Stomach (tissue), 9 donors: ENCODE data around the gene AMIGO1. TPM values are rescaled to one million over a fixed set of nuclear protein-coding genes. Genes with fewer than 3 reads are reported as not detected.

Experiments used
- DNase-seq, 2 donors: peaks; one replicate each; pipeline versions ENCODE4 v3.0.0 to v3.0.0-alpha.2; 2013 to 2019
- H3K27ac ChIP-seq, 5 donors: fragments of 200-600 bp in 4 of 5; sonication (generic) in 4 of 5; one replicate each; pipeline ENCODE4 v1.5.1; 2013 to 2019; ENCODE audit warnings: mild to moderate bottlenecking in 1 of 5, moderate library complexity in 1 of 5
- H3K27me3 ChIP-seq, 3 donors: fragments of 200-600 bp; sonication (generic); one replicate each; pipeline ENCODE4 v1.5.1; 2017 to 2019; ENCODE audit warnings: mixed run types in 1 of 3
- H3K36me3 ChIP-seq, 4 donors: fragments of 200-600 bp; sonication (generic); 1 replicate in 3 of 4; 2 replicates in 1 of 4; pipeline ENCODE4 v1.5.1; 2016 to 2019
- H3K4me1 ChIP-seq, 4 donors: fragments of 200-600 bp; sonication (generic); one replicate each; pipeline ENCODE4 v1.5.1; 2016 to 2019
- H3K4me3 ChIP-seq, 4 donors: fragments of 200-600 bp; sonication (generic) in 3 of 4; one replicate each; pipeline ENCODE4 v1.5.1; 2016 to 2019; ENCODE audit warnings: mild to moderate bottlenecking in 1 of 4
- H3K9me3 ChIP-seq, 4 donors: fragments of 200-600 bp; sonication (generic); one replicate each; pipeline ENCODE4 v1.5.1; 2016 to 2019
- EP300 ChIP-seq: sonication (generic); formaldehyde crosslinking; IDR thresholded peaks from one replicate; pipeline ENCODE4 v1.6.1; 2017; ENCODE audit warnings: antibody characterized with exemption
- POLR2A ChIP-seq, 4 donors: fragments of 450-650 bp; IDR thresholded peaks; one replicate each; pipeline ENCODE4 v1.6.1; 2016; ENCODE audit warnings: antibody characterized with exemption in 4 of 4, control low read depth in 2 of 4, mild to moderate bottlenecking in 1 of 4, moderate library complexity in 1 of 4
- POLR2AphosphoS5 ChIP-seq, 3 donors: sonication (generic); formaldehyde crosslinking; IDR thresholded peaks; one replicate each; pipeline ENCODE4 v1.6.1; 2016; ENCODE audit warnings: antibody characterized with exemption in 3 of 3
- WGBS, 5 donors: extraction: QIAGEN DNeasy Blood & Tissue Kit in 3 of 5; methylation state at CpG; one replicate each; pipeline versions ENCODE4 v1.1.5 to v1.1.7; 2013 to 2018; 5-methylcytosine and 5-hydroxymethylcytosine counted together
- intact Hi-C: fragments of 100-400 bp; cut with DNase I; formaldehyde crosslinking; loops from one replicate; pipeline ENCODE4 v1.15.1; 2023; ENCODE audit warnings: low total_unique reads
- polyA plus RNA-seq, 3 donors: library from polyadenylated mRNA; stranded (reverse); fragments of 200-250 nt; gene quantifications; one replicate each; pipeline ENCODE4 v1.2.3, GENCODE V29; 2013
- total RNA-seq, 5 donors: library from RNA; depleted of rRNA; stranded (reverse); fragments of >200 nt; gene quantifications; one replicate each; pipeline versions ENCODE4 v1.1.0 to v1.2.3, GENCODE V29; 2014 to 2016
- TF ChIP-seq, protein P1 (sequence below), 7 experiments: fragments of 450-650 bp in 4 of 7; fragments of 200-600 bp in 3 of 7; sonication (generic) in 3 of 7; IDR thresholded peaks; one replicate each; pipeline ENCODE4 v1.5.1; 2016 to 2019; ENCODE audit warnings: antibody characterized with exemption in 7 of 7, control low read depth in 2 of 7, mild to moderate bottlenecking in 1 of 7
- donor health status: healthy with polysubstance abuse.
- donor health status: Bipolar disorder and iron deficiency.
- donor health status: healthy.

AMIGO1 gene
- total and polyA plus RNA-seq, 8 donors, result 1.3 to 25.7 (median 2.2) TPM

DNA sequence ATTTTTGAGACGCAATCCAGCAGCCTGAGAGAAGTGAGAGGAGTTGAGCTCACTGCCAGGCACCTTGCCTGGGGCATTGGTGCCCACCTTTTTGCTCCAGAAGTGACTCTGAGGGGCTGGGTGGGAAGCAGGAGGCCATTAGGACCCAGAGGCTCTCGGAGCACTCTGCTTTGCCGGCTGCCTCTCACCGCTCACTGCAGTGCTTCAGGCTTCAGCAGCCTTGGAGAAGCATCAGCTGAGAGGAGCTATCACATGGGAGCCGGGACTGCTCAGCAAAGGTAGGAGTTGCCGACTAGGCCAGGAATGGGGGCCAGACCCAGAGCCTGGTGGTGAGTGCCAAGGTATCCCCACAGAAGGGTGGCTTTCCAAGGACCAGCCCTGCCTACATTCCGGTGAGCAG is 30.1 kb upstream of the AMIGO1 start, which contains the start of gene GPR61:
Gene GPR61, plus strand, starts transcription at position 197 of the 400 bp plus-strand sequence. CDS start 3,151 bp downstream, outside the sequence.
- whole genome bisulfite sequencing, 5 donors, result 40 to 62% (median 52%) methylated on average over 3 to 7 of the region's 7 CpGs
- DNase-seq, result no peak
- intact Hi-C loops, result loop anchor here (5.0 to 10.0 kb wide), 2 partner anchors 93 to 235 kb away; no protein-coding TSS in a partner anchor
- no peak for TF ChIP-seq EP300
- TF ChIP-seq, protein P1, sequence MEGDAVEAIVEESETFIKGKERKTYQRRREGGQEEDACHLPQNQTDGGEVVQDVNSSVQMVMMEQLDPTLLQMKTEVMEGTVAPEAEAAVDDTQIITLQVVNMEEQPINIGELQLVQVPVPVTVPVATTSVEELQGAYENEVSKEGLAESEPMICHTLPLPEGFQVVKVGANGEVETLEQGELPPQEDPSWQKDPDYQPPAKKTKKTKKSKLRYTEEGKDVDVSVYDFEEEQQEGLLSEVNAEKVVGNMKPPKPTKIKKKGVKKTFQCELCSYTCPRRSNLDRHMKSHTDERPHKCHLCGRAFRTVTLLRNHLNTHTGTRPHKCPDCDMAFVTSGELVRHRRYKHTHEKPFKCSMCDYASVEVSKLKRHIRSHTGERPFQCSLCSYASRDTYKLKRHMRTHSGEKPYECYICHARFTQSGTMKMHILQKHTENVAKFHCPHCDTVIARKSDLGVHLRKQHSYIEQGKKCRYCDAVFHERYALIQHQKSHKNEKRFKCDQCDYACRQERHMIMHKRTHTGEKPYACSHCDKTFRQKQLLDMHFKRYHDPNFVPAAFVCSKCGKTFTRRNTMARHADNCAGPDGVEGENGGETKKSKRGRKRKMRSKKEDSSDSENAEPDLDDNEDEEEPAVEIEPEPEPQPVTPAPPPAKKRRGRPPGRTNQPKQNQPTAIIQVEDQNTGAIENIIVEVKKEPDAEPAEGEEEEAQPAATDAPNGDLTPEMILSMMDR (IDR thresholded peaks at IDR 0.05), result no peak
- TF ChIP-seq POLR2A (IDR thresholded peaks at IDR 0.05), result no peak
- TF ChIP-seq POLR2AphosphoS5 (IDR thresholded peaks at IDR 0.05), result no peak
- H3K4me3 ChIP-seq, result no peak within 1 kb of the TSS
- no peaks in the 10 kb centered on the region for H3K36me3 ChIP-seq
- no peaks in the 10 kb centered on the region for H3K9me3 ChIP-seq
- no peaks in the 10 kb centered on the region for H3K27me3 ChIP-seq
- peaks cover 0 to 13% (median 3%) of the 10 kb centered on the region in 4 donors for H3K4me1 ChIP-seq
- no peak within 1 kb of the TSS for H3K27ac ChIP-seq

DNA sequence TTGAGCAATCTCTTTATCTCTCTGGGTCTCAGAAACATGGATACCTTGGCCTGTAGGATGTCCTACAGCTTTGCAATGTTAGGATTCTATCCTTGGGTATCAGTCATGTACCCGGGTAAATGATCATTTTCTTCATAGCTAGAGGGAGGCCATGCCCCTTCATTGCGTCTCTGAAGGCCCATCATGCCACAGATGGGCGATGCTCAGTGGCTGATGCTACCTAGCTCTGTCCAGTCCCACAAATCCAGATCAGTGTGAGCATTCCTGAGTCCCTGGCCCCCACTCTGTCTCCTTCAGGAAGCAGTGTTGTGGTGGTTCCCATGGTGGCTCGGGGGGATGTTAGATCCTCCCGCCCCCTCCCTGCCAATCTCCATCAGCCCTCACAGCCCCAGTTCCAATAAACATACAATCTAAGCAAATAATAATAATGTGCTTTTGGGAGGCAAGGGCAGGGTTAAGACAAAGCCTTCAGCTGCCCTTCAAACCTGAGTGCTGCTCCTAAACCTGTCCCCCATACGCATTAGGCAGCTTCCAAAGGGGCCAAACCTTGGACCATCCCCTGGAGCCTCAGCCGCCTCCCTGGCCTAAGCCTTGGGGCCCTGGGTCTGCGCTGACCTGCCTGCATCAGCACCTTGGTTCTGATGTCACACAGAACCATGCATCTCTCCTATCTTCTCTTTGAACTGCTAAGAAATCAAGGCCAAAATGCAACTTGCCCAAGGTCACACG is 29.5 kb upstream of the AMIGO1 start:
- intact Hi-C loops, result no loop called here
- WGBS, 5 donors, result 86 to 92% (median 88%) methylated on average over 9 of the region's 9 CpGs
- Histone ChIP-seq H3K27me3 (no peaks in the 10 kb centered on the region), H3K36me3 (no peaks in the 10 kb centered on the region), H3K4me3 (no peak overlapping the region), H3K9me3 (no peaks in the 10 kb centered on the region), H3K4me1 (peaks cover 0 to 13% (median 3%) of the 10 kb centered on the region in 4 donors), H3K27ac (no peak overlapping the region)
- DNase-seq, result no peak
- no peak for TF ChIP-seq POLR2A (IDR thresholded peaks at IDR 0.05)
- no peak for TF ChIP-seq POLR2AphosphoS5 (IDR thresholded peaks at IDR 0.05)
- TF ChIP-seq EP300, result no peak
- TF ChIP-seq, protein P1 (IDR thresholded peaks at IDR 0.05), result no peak

DNA sequence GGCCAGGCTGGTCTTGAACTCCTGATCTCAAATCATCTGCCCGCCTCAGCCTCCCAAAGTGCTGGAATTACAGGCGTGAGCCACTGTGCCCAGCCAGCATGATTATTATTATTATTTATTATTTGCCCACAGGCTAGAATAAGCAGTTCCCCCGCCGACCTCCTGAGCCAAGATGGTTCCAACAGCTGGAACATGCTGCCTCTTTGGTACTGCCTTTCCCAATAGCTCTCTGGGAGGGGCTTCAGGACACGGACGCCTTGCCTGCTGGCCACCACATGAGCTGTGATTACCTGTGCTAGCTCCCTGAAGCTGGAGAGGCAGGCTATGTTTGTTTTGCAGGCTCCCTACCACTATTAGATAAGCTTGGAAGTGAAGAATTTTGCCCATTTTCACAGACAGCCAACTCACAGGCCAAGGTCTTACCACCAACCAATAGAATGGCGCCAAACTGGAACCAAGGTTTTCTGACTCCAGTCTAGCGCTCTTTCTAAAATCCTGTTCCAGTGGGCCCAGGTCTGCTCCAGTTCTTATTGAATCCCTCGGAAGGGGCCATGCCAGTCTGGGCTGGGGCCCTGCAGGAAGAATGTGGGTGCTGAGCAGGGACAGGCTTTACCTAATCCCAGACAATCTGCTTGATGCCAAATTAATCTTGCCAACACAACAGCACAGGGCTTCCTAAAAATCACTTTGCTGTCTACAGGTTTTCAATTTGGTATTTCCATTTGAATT is 28.1 kb upstream of the AMIGO1 start:
- Histone ChIP-seq H3K27ac (no peak overlapping the region), H3K36me3 (no peaks in the 10 kb centered on the region), H3K9me3 (no peaks in the 10 kb centered on the region), H3K4me3 (no peak overlapping the region), H3K27me3 (no peaks in the 10 kb centered on the region), H3K4me1 (peaks cover 0 to 17% (median 7%) of the 10 kb centered on the region in 4 donors)
- DNase-seq, result no peak
- 69 to 80% (median 78%) methylated on average over 9 of the region's 9 CpGs for WGBS, 5 donors
- intact Hi-C loops, result no loop called here
- TF ChIP-seq, protein P1 (IDR thresholded peaks at IDR 0.05), result no peak
- TF ChIP-seq POLR2AphosphoS5 (IDR thresholded peaks at IDR 0.05), result no peak
- no peak for TF ChIP-seq POLR2A (IDR thresholded peaks at IDR 0.05)
- no peak for TF ChIP-seq EP300

DNA sequence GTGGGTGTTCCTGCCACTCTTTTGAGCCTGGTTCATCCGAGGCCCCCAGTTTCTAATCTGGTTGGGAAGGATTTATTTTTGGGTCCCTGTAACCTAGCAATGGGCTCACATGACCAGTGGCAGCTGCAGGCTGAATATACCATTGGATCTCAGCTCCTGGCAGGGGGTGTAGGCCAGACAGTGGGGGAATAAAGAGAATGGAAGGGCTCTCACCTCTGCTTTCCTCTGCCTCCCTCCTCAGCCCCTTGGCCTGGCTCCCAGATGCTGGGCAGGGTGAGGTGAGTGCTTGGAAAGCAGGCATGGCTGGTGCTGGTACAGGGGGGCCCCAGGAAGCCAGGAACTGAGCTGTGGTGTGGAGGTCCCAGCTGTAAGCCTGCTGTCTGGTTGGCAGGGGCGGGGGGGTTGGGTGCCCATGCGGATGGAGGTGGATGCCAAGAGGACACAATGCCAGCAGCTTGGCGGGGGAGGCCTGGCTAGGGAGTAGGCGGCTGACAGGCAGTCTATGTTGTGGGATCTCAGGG is 26.5 kb upstream of the AMIGO1 start:
- Histone ChIP-seq H3K4me3 (no peak overlapping the region), H3K4me1 (peaks cover 0 to 26% (median 19%) of the 10 kb centered on the region in 4 donors), H3K9me3 (no peaks in the 10 kb centered on the region), H3K27ac (peak overlapping the region in 2 of 5 donors; percentile 17 to 40), H3K27me3 (no peaks in the 10 kb centered on the region), H3K36me3 (no peaks in the 10 kb centered on the region)
- WGBS, 5 donors, result 60 to 79% (median 67%) methylated on average over 4 to 5 of the region's 5 CpGs
- TF ChIP-seq POLR2A (IDR thresholded peaks at IDR 0.05) (no peak), EP300 (no peak), POLR2AphosphoS5 (IDR thresholded peaks at IDR 0.05) (no peak)
- TF ChIP-seq, protein P1 (IDR thresholded peaks at IDR 0.05), result no peak
- intact Hi-C loops, result no loop called here
- peak in 1 of 2 donors; percentile 48 for DNase-seq
